WTC11 (cell line): ENCODE measurements around the gene RAMAC. TPM values are rescaled to one million over a fixed set of nuclear protein-coding genes. Genes with fewer than 3 reads are reported as not detected.

Source experiments
- ATAC-seq: fragments of 200-7000 bp; cut with Tn5 transposase; 2 replicates; pipeline ENCODE4 v1.10.0; 2021; ENCODE audit warnings: mild to moderate bottlenecking, moderate library complexity
- CTCF ChIA-PET: fragments of 300-600 bp; sonication (Branson Sonifier 250); formaldehyde crosslinking; loops from one replicate; lab custom pipeline; 2021; ENCODE audit warnings: antibody characterized with exemption; lab: Charles Lee
- POLR2A ChIA-PET: fragments of 350-600 bp; sonication (Branson Sonifier 250); formaldehyde crosslinking; loops from one replicate; lab custom pipeline; 2021; ENCODE audit warnings: antibody characterized with exemption; lab: Charles Lee
- DNase-seq: peaks from one replicate; pipeline ENCODE4 v3.0.0; 2021; ENCODE audit warnings: low spot score
- H3K27ac Mint-ChIP-seq: 2 replicates; pipeline ENCODE4 v1.8.0; 2021; ENCODE audit warnings: mixed read lengths
- H3K27me3 Mint-ChIP-seq: 2 replicates; pipeline ENCODE4 v1.8.0; 2021; ENCODE audit warnings: low read depth, mild to moderate bottlenecking, moderate library complexity, mixed read lengths
- H3K36me3 Mint-ChIP-seq: 2 replicates; pipeline ENCODE4 v1.8.0; 2021; ENCODE audit warnings: mixed read lengths
- H3K4me1 Mint-ChIP-seq: 2 replicates; pipeline ENCODE4 v1.8.0; 2022; ENCODE audit warnings: mixed read lengths
- H3K4me3 Mint-ChIP-seq: 2 replicates; pipeline ENCODE4 v1.8.0; 2021; ENCODE audit warnings: mild to moderate bottlenecking, moderate library complexity, mixed read lengths
- H3K9me3 Mint-ChIP-seq: 2 replicates; pipeline ENCODE4 v1.8.0; 2021; ENCODE audit warnings: mixed read lengths
- GRHL2 ChIP-seq: fragments of 250-450 bp; sonication (Bioruptor Pico); IDR thresholded peaks from 2 replicates; pipeline ENCODE4 v1.8.0; 2022; ENCODE audit warnings: mild to moderate bottlenecking, moderate library complexity; ENCODE audit not compliant: insufficient replicate concordance, severe bottlenecking
- NR1H2 ChIP-seq: sonication (generic); formaldehyde crosslinking; IDR thresholded peaks from 2 replicates; pipeline ENCODE4 v1.9.0; 2021; ENCODE audit warnings: mild to moderate bottlenecking, moderate library complexity, missing genetic modification reagents
- NR2C2 ChIP-seq: sonication (generic); formaldehyde crosslinking; IDR thresholded peaks from 2 replicates; pipeline ENCODE4 v1.8.0; 2022; ENCODE audit warnings: mild to moderate bottlenecking, missing genetic modification reagents
- NR3C1 ChIP-seq: sonication (generic); formaldehyde crosslinking; conservative IDR thresholded peaks from 2 replicates; pipeline ENCODE4 v1.8.1; 2023; ENCODE audit warnings: low read depth, mild to moderate bottlenecking, missing genetic modification reagents
- RORB ChIP-seq: fragments of 250-450 bp; sonication (Bioruptor Pico); IDR thresholded peaks from 2 replicates; pipeline ENCODE4 v1.9.0; 2021; ENCODE audit warnings: mild to moderate bottlenecking
- SMAD3 ChIP-seq: sonication (generic); formaldehyde crosslinking; IDR thresholded peaks from 2 replicates; pipeline ENCODE4 v1.8.0; 2022; ENCODE audit warnings: missing genetic modification reagents, mild to moderate bottlenecking, borderline replicate concordance
- TEAD4 ChIP-seq: sonication (generic); formaldehyde crosslinking; IDR thresholded peaks from 2 replicates; pipeline ENCODE4 v1.8.0; 2022; ENCODE audit warnings: mild to moderate bottlenecking, missing genetic modification reagents
- ZNF138 ChIP-seq: sonication (generic); formaldehyde crosslinking; conservative IDR thresholded peaks from 2 replicates; pipeline ENCODE4 v1.8.1; 2022; ENCODE audit warnings: mild to moderate bottlenecking, moderate library complexity, missing genetic modification reagents
- ZNF232 ChIP-seq: sonication (generic); formaldehyde crosslinking; IDR thresholded peaks from 2 replicates; pipeline ENCODE4 v1.8.0; 2022; ENCODE audit warnings: mild to moderate bottlenecking, missing genetic modification reagents
- ZNF317 ChIP-seq: sonication (generic); formaldehyde crosslinking; IDR thresholded peaks from 2 replicates; pipeline ENCODE4 v1.8.1; 2023; ENCODE audit warnings: low read depth, mild to moderate bottlenecking, moderate library complexity, missing genetic modification reagents, borderline replicate concordance
- total RNA-seq: library from RNA; stranded (reverse); gene quantifications from 3 replicates; pipeline ENCODE4 v1.2.3, GENCODE V29; 2021
- TF ChIP-seq, protein P1 (sequence below): fragments of 250-450 bp; sonication (Bioruptor Pico); IDR thresholded peaks from 2 replicates; pipeline ENCODE4 v1.9.0; 2021; ENCODE audit warnings: mild to moderate bottlenecking, borderline replicate concordance
- TF ChIP-seq, protein P2 (sequence below): sonication (generic); formaldehyde crosslinking; IDR thresholded peaks from 2 replicates; pipeline ENCODE4 v1.8.0; 2023; ENCODE audit warnings: mild to moderate bottlenecking, missing genetic modification reagents
- TF ChIP-seq, protein P3 (sequence below): sonication (generic); formaldehyde crosslinking; IDR thresholded peaks from 2 replicates; pipeline ENCODE4 v1.8.1; 2023; ENCODE audit warnings: mild to moderate bottlenecking, missing genetic modification reagents, moderate library complexity
- TF ChIP-seq, protein P4 (sequence below): sonication (generic); formaldehyde crosslinking; IDR thresholded peaks from 2 replicates; pipeline ENCODE4 v1.8.1; 2022; ENCODE audit warnings: low read depth, missing genetic modification reagents, borderline replicate concordance

Gene RAMAC
- total RNA-seq, 1 experiment from 2014 or later = 26.6 TPM

DNA sequence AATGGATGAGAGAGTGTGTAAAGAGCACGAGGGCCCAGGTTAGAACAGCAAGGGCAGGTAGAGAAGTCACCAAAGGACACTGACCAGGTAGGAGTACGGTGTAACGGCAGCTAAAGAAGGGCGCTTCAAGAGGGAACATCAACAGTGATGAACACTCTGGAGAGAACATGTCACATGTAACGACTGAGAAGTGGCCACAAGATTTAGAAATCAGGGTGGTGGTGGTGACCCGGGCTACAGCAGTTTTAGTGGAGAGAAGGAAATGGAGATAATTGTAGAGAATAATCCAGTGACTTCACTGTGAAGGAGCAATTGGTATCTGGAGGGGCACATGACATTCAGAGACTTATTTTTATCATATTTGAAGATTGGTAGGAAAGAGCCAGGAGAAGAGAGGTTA is 26.6 kb downstream of the RAMAC start:
- TF ChIP-seq NR1H2 (CRISPR knock-in tag) = no peak
- TF ChIP-seq GRHL2 (CRISPR knock-in tag) = no peak
- no peak for TF ChIP-seq NR2C2 (CRISPR knock-in tag)
- TF ChIP-seq ZNF138 (CRISPR knock-in tag) = no peak
- TF ChIP-seq ZNF232 (CRISPR knock-in tag) = no peak
- Mint-ChIP-seq H3K4me1 (peaks cover 34% of the 10 kb centered on the region), H3K4me3 (peak overlapping the region; percentile 98), H3K36me3 (peaks cover 19% of the 10 kb centered on the region), H3K9me3 (peaks cover 12% of the 10 kb centered on the region), H3K27ac (no peak overlapping the region), H3K27me3 (no peaks in the 10 kb centered on the region; the same call in 1 of the 2 replicates)
- ChIA-PET CTCF (interaction anchor here (1.1 to 1.8 kb wide), 2 partner anchors 13 to 163 kb away, joined by 3 to 5 read pairs; no protein-coding TSS in a partner anchor), POLR2A (no interaction called here)
- DNase-seq = no peak
- no peak for ATAC-seq

DNA sequence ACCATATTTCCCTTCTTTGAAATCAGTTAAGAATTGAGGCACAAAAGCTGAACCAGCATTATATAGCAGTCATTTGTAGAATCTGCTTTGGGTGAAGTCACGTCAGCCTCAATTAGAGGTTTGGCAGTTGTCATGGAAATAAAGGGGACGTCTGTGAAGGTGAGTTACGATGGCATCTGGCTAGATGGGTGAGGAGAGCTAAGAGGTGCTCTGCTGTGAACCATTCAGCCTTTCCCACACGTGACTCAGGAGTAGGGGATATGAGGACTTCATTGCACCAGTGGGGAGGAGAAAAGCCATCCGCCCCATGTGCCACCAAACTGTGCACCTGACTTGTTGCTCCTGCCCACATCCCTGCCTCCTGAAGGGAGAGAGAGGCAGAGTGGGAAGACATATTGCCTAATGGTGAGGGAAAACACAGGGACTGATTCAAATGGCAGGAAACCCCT is 28.2 kb downstream of the RAMAC start:
- ATAC-seq (no peak), DNase-seq (no peak)
- no peak overlapping the region for H3K4me3 Mint-ChIP-seq
- ChIA-PET CTCF (interaction anchor here (1.8 kb wide), 1 partner anchor 165 kb away, joined by 5 read pairs; no protein-coding TSS in a partner anchor), POLR2A (no interaction called here)
- no peaks in the 10 kb centered on the region; the same call in 1 of the 2 replicates for H3K27me3 Mint-ChIP-seq
- TF ChIP-seq, protein P1, sequence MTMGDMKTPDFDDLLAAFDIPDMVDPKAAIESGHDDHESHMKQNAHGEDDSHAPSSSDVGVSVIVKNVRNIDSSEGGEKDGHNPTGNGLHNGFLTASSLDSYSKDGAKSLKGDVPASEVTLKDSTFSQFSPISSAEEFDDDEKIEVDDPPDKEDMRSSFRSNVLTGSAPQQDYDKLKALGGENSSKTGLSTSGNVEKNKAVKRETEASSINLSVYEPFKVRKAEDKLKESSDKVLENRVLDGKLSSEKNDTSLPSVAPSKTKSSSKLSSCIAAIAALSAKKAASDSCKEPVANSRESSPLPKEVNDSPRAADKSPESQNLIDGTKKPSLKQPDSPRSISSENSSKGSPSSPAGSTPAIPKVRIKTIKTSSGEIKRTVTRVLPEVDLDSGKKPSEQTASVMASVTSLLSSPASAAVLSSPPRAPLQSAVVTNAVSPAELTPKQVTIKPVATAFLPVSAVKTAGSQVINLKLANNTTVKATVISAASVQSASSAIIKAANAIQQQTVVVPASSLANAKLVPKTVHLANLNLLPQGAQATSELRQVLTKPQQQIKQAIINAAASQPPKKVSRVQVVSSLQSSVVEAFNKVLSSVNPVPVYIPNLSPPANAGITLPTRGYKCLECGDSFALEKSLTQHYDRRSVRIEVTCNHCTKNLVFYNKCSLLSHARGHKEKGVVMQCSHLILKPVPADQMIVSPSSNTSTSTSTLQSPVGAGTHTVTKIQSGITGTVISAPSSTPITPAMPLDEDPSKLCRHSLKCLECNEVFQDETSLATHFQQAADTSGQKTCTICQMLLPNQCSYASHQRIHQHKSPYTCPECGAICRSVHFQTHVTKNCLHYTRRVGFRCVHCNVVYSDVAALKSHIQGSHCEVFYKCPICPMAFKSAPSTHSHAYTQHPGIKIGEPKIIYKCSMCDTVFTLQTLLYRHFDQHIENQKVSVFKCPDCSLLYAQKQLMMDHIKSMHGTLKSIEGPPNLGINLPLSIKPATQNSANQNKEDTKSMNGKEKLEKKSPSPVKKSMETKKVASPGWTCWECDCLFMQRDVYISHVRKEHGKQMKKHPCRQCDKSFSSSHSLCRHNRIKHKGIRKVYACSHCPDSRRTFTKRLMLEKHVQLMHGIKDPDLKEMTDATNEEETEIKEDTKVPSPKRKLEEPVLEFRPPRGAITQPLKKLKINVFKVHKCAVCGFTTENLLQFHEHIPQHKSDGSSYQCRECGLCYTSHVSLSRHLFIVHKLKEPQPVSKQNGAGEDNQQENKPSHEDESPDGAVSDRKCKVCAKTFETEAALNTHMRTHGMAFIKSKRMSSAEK (CRISPR knock-in tag) = no peak
- TF ChIP-seq, protein P2, sequence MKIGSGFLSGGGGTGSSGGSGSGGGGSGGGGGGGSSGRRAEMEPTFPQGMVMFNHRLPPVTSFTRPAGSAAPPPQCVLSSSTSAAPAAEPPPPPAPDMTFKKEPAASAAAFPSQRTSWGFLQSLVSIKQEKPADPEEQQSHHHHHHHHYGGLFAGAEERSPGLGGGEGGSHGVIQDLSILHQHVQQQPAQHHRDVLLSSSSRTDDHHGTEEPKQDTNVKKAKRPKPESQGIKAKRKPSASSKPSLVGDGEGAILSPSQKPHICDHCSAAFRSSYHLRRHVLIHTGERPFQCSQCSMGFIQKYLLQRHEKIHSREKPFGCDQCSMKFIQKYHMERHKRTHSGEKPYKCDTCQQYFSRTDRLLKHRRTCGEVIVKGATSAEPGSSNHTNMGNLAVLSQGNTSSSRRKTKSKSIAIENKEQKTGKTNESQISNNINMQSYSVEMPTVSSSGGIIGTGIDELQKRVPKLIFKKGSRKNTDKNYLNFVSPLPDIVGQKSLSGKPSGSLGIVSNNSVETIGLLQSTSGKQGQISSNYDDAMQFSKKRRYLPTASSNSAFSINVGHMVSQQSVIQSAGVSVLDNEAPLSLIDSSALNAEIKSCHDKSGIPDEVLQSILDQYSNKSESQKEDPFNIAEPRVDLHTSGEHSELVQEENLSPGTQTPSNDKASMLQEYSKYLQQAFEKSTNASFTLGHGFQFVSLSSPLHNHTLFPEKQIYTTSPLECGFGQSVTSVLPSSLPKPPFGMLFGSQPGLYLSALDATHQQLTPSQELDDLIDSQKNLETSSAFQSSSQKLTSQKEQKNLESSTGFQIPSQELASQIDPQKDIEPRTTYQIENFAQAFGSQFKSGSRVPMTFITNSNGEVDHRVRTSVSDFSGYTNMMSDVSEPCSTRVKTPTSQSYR (CRISPR knock-in tag) = no peak
- TF ChIP-seq NR2C2 (CRISPR knock-in tag) (no peak), RORB (CRISPR knock-in tag) (no peak), TEAD4 (CRISPR knock-in tag) (no peak), NR3C1 (CRISPR knock-in tag) (no peak), SMAD3 (CRISPR knock-in tag) (no peak), ZNF317 (CRISPR knock-in tag) (no peak)
- TF ChIP-seq, protein P3, sequence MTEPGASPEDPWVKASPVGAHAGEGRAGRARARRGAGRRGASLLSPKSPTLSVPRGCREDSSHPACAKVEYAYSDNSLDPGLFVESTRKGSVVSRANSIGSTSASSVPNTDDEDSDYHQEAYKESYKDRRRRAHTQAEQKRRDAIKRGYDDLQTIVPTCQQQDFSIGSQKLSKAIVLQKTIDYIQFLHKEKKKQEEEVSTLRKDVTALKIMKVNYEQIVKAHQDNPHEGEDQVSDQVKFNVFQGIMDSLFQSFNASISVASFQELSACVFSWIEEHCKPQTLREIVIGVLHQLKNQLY (CRISPR knock-in tag) = no peak
- TF ChIP-seq, protein P4, sequence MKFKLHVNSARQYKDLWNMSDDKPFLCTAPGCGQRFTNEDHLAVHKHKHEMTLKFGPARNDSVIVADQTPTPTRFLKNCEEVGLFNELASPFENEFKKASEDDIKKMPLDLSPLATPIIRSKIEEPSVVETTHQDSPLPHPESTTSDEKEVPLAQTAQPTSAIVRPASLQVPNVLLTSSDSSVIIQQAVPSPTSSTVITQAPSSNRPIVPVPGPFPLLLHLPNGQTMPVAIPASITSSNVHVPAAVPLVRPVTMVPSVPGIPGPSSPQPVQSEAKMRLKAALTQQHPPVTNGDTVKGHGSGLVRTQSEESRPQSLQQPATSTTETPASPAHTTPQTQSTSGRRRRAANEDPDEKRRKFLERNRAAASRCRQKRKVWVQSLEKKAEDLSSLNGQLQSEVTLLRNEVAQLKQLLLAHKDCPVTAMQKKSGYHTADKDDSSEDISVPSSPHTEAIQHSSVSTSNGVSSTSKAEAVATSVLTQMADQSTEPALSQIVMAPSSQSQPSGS (CRISPR knock-in tag) = no peak
- peak overlapping the region; percentile 8; the same call in 1 of the 2 replicates for H3K27ac Mint-ChIP-seq
- H3K9me3 Mint-ChIP-seq = peaks cover 12% of the 10 kb centered on the region
- peaks cover 34% of the 10 kb centered on the region for H3K4me1 Mint-ChIP-seq
- H3K36me3 Mint-ChIP-seq = peaks cover 16% of the 10 kb centered on the region
